ENCODE data around the gene ERC2. TPM values are rescaled to one million over a fixed set of nuclear protein-coding genes. Genes with fewer than 3 reads are reported as not detected.

ERC2 gene
- total RNA-seq, 2 donors from 2014 or later: 1.2 TPM; not detected in 1

GRCh38 chr3:56115698-56116097, 352.6 kb downstream of the ERC2 start:
- no peaks in the 10 kb centered on the region for H3K36me3 ChIP-seq
- H3K9me3 ChIP-seq: peaks cover 4% of the 10 kb centered on the region
- H3K4me1 ChIP-seq (ENCODE audit: control insufficient read depth in 1 of 2, low read depth in 2 of 2): no peaks in the 10 kb centered on the region
- no peak overlapping the region for H3K4me3 ChIP-seq
- TF ChIP-seq CTCF (IDR thresholded peaks at IDR 0.05): no peak
- ATAC-seq (ENCODE audit: insufficient number of reproducible peaks, low FRiP score, low read depth) (no peak), DNase-seq (ENCODE audit: low spot score) (no peak)
- H3K27ac ChIP-seq: no peak overlapping the region
- no peaks in the 10 kb centered on the region for H3K27me3 ChIP-seq (replicated peaks; ENCODE audit: insufficient read depth)

GRCh38 chr3:56115199-56115598, 353.1 kb downstream of the ERC2 start:
- DNase-seq (ENCODE audit: low spot score) (no peak), ATAC-seq (ENCODE audit: insufficient number of reproducible peaks, low FRiP score, low read depth) (no peak)
- H3K4me3 ChIP-seq: no peak overlapping the region
- no peak overlapping the region for H3K27ac ChIP-seq
- no peaks in the 10 kb centered on the region for H3K27me3 ChIP-seq (replicated peaks; ENCODE audit: insufficient read depth)
- TF ChIP-seq CTCF (IDR thresholded peaks at IDR 0.05): no peak
- no peaks in the 10 kb centered on the region for H3K36me3 ChIP-seq
- peaks cover 4% of the 10 kb centered on the region for H3K9me3 ChIP-seq
- H3K4me1 ChIP-seq (ENCODE audit: control insufficient read depth in 1 of 2, low read depth in 2 of 2): no peaks in the 10 kb centered on the region

- Histone ChIP-seq H3K4me1 (ENCODE audit: control insufficient read depth in 1 of 2, low read depth in 2 of 2) (no peaks in the 10 kb centered on the region), H3K27me3 (replicated peaks; ENCODE audit: insufficient read depth) (no peaks in the 10 kb centered on the region), H3K36me3 (no peaks in the 10 kb centered on the region), H3K27ac (no peak overlapping the region), H3K9me3 (peaks cover 4% of the 10 kb centered on the region), H3K4me3 (no peak overlapping the region)
- DNase-seq (ENCODE audit: low spot score) (no peak), ATAC-seq (ENCODE audit: insufficient number of reproducible peaks, low FRiP score, low read depth) (no peak)
- TF ChIP-seq CTCF (IDR thresholded peaks at IDR 0.05): no peak
These were observed 354.4 kb downstream of the ERC2 start for GRCh38 chr3:56113908-56114307.

- no peak overlapping the region for H3K27ac ChIP-seq
- no peak for DNase-seq (ENCODE audit: low spot score)
- no peaks in the 10 kb centered on the region for H3K27me3 ChIP-seq (replicated peaks; ENCODE audit: insufficient read depth)
- no peak for TF ChIP-seq CTCF (IDR thresholded peaks at IDR 0.05)
- H3K9me3 ChIP-seq: peaks cover 4% of the 10 kb centered on the region
- H3K4me1 ChIP-seq (ENCODE audit: control insufficient read depth in 1 of 2, low read depth in 2 of 2): no peaks in the 10 kb centered on the region
- ATAC-seq (ENCODE audit: insufficient number of reproducible peaks, low FRiP score, low read depth): no peak
- H3K4me3 ChIP-seq: no peak overlapping the region
- no peaks in the 10 kb centered on the region for H3K36me3 ChIP-seq
These were observed 355.0 kb downstream of the ERC2 start for GRCh38 chr3:56113231-56113630.

- H3K9me3 ChIP-seq: peaks cover 4% of the 10 kb centered on the region
- no peak for DNase-seq (ENCODE audit: low spot score)
- H3K4me3 ChIP-seq: no peak overlapping the region
- no peaks in the 10 kb centered on the region for H3K36me3 ChIP-seq
- H3K4me1 ChIP-seq (ENCODE audit: control insufficient read depth in 1 of 2, low read depth in 2 of 2): no peaks in the 10 kb centered on the region
- TF ChIP-seq CTCF (IDR thresholded peaks at IDR 0.05): no peak
- no peak overlapping the region for H3K27ac ChIP-seq
- no peaks in the 10 kb centered on the region for H3K27me3 ChIP-seq (replicated peaks; ENCODE audit: insufficient read depth)
- no peak for ATAC-seq (ENCODE audit: insufficient number of reproducible peaks, low FRiP score, low read depth)
These were observed 356.5 kb downstream of the ERC2 start for GRCh38 chr3:56111606-56112304.
